Putamen (tissue), 1 donor: Measurements from ENCODE around the gene FANCE.
"Not testable (repeated sequence)": the region's sequence is repeated elsewhere in the genome, so short reads cannot be mapped to it uniquely, and the experiment has no call there.

Source experiments
- DNase-seq: peaks from one replicate; pipeline ENCODE4 v3.0.0-alpha.2; 2016; ENCODE audit warnings: low spot score

The FANCE gene

DNA sequence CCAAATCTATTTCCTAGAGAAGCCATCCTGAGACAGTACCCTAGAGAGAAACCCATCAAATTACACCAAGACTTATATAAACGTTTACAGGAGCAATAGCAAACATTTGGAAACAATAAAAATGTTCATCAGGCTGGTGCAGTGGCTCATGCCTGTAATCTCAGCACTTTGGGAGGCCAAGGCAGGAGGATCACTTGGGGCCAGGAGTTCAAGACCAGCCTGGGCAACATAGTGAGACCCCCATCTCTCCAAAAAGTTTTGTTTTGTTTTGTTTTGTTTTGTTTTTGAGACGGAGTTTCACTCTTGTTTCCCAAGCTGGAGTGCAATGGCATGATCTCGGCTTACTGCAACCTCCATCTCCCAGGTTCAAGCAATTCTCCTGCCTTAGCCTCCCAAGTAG lies 19.4 kb upstream of the FANCE start:
- DNase-seq: not testable (repeated sequence)

GRCh38 chr6:35435074-35435837 lies 16.9 kb upstream of the FANCE start:
- no peak for DNase-seq

DNA sequence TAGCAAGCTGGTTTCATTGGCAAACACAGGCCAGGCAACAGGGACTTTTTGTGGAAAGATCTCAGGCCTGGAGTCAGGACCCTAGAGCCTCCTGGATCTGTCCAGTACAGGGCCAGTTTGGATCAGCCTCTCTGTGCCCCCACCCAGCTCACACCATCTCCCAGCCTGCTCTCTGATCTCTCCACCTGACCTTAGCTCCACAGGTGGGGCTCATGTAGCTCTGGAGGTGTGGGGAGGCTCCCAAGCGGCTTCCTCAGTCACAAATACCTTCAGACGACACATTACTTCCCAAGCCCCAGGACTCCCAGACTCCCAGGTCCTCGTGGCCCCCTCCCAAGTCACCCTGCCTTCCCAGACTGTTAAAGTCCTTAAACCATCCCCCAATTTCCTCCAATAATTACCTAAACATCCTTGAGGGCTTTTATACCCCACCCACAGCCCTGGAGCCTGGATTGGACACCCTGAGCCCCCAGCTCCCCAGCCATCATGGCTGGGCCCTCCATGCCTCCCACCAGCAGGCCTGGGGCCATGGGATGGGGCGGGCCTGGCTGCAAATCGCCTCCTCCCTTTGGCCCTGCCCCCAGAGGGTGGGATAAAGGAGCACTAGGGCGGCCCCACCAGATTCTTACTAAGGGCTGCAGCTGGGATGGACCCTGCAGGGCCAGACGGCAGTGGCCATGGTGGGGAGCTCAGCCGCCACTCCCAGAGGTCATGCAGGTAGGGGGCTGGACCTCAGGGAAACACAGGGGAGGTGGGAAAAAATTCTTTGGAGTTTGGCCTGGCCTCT lies 15.9 kb upstream of the FANCE start:
- no peak for DNase-seq

- not testable (repeated sequence) for DNase-seq
Observed at GRCh38 chr6:35438378-35439065, 13.6 kb upstream of the FANCE start.

DNA sequence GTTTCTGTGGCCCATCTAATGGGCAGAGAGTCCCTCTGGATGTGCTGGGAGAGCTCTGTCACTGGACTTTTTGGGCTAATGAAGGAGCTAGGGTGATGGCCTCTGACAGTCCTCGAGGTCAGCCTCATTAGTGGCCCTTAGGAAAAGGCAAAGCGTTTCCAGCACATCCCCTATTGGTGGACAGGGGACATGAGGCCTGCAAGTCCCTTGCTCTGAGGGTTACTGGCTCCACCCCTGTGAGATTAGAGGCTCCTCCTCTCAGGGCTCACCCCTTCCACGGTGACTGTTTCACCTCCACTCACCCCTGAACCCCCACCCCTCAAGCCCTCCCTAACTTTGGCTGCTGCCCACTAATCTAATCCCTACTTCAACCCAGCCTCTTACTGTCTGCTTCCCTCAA lies 12.8 kb upstream of the FANCE start:
- no peak for DNase-seq

GRCh38 chr6:35441205-35441604 lies 10.9 kb upstream of the FANCE start:
- no peak for DNase-seq

GRCh38 chr6:35441642-35442041 lies 10.5 kb upstream of the FANCE start:
- DNase-seq: no peak

- DNase-seq: no peak
Observed at GRCh38 chr6:35442693-35443092, 9.4 kb upstream of the FANCE start.

GRCh38 chr6:35443341-35444030 lies 8.7 kb upstream of the FANCE start:
- no peak for DNase-seq

- no peak for DNase-seq
Observed at GRCh38 chr6:35445691-35446090, 6.4 kb upstream of the FANCE start.

GRCh38 chr6:35448191-35448590 lies 3.9 kb upstream of the FANCE start:
- DNase-seq: no peak

GRCh38 chr6:35449287-35449881 lies 2.8 kb upstream of the FANCE start:
- peak; percentile 58 for DNase-seq

DNA sequence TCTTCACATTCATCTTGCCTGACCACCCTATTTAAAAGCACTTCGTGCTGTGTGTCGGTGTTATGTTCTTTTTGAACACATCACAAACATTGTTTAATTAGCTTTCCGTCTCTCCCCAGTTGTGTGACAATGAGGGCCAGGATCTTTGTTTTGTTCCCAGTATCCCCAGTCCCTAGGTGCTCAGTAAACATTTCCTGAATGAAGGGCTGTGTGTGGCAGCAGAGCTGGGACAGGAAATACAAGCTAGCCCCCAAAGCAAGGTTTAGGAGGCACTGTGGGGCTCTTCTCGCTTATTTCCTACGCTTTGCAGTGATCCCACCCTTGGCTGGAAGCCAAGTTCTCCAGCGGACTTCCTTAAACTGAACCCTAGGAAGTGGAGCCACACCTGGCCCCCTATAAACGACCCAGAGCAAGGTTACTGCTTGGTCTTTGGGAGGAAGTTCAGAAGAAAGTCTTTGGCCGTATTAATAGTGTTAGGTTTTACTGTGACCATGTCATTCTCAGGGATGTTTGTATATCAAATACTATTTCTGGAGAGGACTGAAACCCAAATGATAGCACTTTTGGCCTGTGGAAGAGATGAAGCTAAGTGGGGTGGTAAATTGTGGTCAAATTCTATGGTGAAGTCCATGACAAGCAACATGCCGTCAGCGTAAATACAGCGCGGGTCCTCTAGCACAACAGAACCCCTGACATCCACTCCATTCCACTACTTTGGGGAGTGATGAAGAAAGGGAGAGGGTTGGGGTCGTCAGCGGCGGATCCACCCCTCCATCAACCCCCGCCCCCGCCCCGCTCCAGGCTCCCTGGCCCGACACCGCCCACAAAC lies 570 bp upstream of the FANCE start:
- DNase-seq: no peak

DNA sequence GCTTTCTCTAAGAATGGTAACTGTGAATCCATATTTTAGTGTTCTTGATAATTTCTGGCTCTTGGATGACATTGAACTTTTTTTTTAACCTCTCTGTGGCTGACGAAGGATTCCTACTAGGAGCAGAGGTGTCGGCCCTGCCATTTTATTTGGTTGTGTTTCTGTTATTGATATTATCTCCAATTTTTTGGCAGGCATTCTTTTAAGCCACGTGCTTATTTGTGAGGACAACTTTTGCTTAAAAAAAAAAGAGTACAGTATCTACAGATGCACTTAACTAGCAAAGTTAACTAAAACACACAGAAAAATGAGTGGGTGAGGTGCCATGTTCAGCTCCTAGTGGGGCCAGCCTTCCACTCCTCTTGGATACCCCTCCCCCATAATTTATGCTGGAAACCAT lies 1.1 kb downstream of the FANCE start:
- no peak for DNase-seq

DNA sequence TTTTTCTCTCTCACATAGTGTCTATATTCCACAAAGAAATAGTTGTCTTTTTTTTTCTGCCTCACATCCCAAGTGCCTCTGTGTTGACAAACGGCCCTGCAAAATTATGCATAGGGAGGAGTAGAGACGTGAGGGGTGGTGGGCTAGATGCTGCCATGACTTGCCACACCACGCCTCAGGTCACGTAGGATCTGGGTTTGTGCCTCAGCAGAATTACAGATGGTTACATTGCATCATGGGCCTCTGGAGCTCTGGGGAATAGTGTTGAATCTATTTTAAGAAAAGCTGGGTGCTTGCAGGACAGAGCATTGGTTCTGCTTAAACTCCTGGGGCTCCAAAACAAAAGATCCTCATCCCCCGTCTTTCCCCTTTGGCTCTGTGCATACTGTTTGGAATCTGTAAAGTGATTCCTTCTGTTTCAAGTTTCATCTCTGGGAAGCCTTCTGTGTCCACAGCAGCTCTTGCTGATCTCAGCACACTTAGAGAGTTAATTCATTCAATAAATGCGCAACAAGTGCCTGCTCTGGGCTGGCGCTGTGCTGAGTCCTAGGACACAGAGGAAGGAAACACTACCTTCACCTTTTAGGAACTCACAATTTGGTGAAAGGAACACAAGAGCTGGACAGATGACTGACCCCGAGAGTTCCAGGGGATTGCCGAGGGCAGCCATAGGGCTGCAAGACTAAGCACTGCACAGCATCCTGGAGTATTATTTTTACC lies 2.4 kb downstream of the FANCE start:
- no peak for DNase-seq

DNA sequence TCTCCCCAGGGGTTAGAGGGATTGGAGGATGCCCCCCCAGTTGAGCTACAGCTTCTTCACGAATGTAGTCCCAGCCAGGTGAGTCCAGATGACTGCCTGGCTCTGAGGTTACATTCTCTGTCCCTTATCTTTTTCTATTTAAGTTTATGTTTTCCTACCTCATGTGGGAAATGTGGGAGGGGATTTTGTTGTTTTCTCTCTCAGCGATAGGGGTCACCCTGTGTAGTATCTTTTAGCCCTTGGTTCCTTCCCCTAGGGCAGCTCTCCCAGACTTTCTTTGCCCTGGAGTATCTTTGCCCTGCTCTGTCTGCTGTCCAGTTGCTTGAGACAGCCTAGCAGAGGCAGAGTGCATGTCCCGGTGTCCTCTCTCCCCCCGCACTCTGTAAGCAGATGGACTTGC lies 5.8 kb downstream of the FANCE start:
- no peak for DNase-seq

DNA sequence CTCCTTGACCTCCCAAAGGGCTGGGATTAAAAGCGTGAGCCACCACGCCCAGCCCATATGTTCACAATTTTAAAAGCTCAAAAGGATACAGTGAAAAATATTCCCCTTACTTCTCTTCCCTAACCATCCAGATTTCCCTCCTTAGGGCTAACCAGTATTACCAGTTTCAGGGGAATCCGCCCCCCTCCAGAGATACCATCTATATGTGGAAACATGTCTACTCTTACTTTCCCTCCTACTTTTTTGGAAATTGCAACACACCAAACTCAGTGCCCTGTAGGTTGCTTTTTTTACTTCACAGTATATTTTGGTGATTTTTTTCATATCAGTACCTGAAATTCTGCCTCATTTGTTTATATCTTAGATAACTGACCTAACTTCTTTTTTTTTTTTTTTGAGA lies 9.1 kb downstream of the FANCE start:
- DNase-seq: no peak

GRCh38 chr6:35463292-35463691 lies 11.2 kb downstream of the FANCE start:
- DNase-seq: no peak

GRCh38 chr6:35465646-35466045 lies 13.5 kb downstream of the FANCE start:
- no peak for DNase-seq
